ENCODE results near the gene PHOX2A.

The PHOX2A gene

GRCh38 chr11:72245263-72245816 is 1.4 kb upstream of the PHOX2A start:
- H3K4me3 ChIP-seq (ENCODE audit: severe bottlenecking): no peak overlapping the region
- H3K27ac ChIP-seq (ENCODE audit: poor library complexity, severe bottlenecking): no peak overlapping the region
- no peaks in the 10 kb centered on the region for H3K36me3 ChIP-seq (ENCODE audit: low read depth)
- ATAC-seq (ENCODE audit: low read depth) (no peak), DNase-seq (ENCODE audit: low spot score) (no peak)
- H3K4me1 ChIP-seq (ENCODE audit: insufficient read depth, poor library complexity, severe bottlenecking): no peaks in the 10 kb centered on the region
- no peaks in the 10 kb centered on the region for H3K9me3 ChIP-seq (ENCODE audit: severe bottlenecking)
- H3K27me3 ChIP-seq (ENCODE audit: insufficient read depth, poor library complexity, severe bottlenecking): peaks cover 42% of the 10 kb centered on the region
- TF ChIP-seq, protein P1, sequence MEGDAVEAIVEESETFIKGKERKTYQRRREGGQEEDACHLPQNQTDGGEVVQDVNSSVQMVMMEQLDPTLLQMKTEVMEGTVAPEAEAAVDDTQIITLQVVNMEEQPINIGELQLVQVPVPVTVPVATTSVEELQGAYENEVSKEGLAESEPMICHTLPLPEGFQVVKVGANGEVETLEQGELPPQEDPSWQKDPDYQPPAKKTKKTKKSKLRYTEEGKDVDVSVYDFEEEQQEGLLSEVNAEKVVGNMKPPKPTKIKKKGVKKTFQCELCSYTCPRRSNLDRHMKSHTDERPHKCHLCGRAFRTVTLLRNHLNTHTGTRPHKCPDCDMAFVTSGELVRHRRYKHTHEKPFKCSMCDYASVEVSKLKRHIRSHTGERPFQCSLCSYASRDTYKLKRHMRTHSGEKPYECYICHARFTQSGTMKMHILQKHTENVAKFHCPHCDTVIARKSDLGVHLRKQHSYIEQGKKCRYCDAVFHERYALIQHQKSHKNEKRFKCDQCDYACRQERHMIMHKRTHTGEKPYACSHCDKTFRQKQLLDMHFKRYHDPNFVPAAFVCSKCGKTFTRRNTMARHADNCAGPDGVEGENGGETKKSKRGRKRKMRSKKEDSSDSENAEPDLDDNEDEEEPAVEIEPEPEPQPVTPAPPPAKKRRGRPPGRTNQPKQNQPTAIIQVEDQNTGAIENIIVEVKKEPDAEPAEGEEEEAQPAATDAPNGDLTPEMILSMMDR (IDR thresholded peaks at IDR 0.05; ENCODE audit: poor library complexity, severe bottlenecking): no peak

GRCh38 chr11:72244361-72245262 is 636 bp upstream of the PHOX2A start:
- peaks cover 46% of the 10 kb centered on the region for H3K27me3 ChIP-seq (ENCODE audit: insufficient read depth, poor library complexity, severe bottlenecking)
- no peaks in the 10 kb centered on the region for H3K9me3 ChIP-seq (ENCODE audit: severe bottlenecking)
- no peaks in the 10 kb centered on the region for H3K4me1 ChIP-seq (ENCODE audit: insufficient read depth, poor library complexity, severe bottlenecking)
- H3K27ac ChIP-seq (ENCODE audit: poor library complexity, severe bottlenecking): no peak overlapping the region
- H3K4me3 ChIP-seq (ENCODE audit: severe bottlenecking): no peak overlapping the region
- no peaks in the 10 kb centered on the region for H3K36me3 ChIP-seq (ENCODE audit: low read depth)
- no peak for DNase-seq (ENCODE audit: low spot score)
- ATAC-seq (ENCODE audit: low read depth): no peak
- TF ChIP-seq, protein P1 (IDR thresholded peaks at IDR 0.05; ENCODE audit: poor library complexity, severe bottlenecking): no peak

DNA sequence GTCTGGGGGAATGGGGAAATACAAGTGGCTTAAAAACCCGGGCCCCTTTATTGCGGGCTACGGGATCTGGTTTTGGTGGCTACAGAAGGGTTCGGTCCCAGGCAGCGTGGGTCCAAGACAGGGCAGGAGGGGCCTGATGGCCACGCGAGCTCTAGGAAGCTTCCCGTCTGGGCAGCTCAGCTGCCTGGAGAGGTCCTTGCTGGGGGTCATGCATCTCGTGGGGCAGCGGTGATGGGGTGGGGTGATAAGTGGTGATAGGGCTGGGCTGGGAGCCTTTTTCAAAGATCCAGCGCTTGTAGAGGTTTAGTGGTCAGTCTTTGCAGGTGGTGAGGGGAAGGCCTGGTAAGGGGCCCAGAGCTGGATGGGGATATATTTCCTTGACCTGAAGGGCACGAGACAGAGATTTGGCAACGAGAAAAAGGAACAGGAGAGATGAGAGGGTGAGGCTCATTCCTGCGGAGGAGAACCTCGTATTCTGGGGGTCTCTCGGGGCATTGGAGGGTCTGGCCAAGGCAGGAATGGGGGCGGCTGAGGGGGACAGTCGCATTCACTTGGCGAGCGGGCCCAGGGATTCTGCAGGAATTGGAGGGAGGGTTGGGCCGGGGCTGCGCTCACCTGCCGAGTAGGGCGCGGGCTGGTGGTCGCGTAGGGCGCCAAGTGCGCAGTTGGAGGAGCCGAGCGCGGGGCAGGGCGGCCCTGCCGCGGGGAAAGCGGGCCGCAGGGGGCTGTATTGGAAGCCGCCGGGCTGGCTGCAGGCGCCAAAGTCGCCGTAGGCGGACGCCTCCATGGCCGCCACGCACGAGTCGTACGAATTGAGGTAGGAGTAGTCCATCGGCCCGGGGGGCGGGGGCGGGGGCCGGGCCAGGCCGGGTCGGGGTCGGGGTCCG is 560 bp downstream of the PHOX2A start:
- Histone ChIP-seq H3K4me3 (ENCODE audit: severe bottlenecking) (no peak overlapping the region), H3K27me3 (ENCODE audit: insufficient read depth, poor library complexity, severe bottlenecking) (peaks cover 46% of the 10 kb centered on the region), H3K36me3 (ENCODE audit: low read depth) (peaks cover 2% of the 10 kb centered on the region; the same call in 1 of the 2 replicates), H3K27ac (ENCODE audit: poor library complexity, severe bottlenecking) (no peak overlapping the region), H3K9me3 (ENCODE audit: severe bottlenecking) (no peaks in the 10 kb centered on the region), H3K4me1 (ENCODE audit: insufficient read depth, poor library complexity, severe bottlenecking) (no peaks in the 10 kb centered on the region)
- DNase-seq (ENCODE audit: low spot score): no peak
- TF ChIP-seq, protein P1 (IDR thresholded peaks at IDR 0.05; ENCODE audit: poor library complexity, severe bottlenecking): no peak
- no peak for ATAC-seq (ENCODE audit: low read depth)

GRCh38 chr11:72242141-72242540 is 1.8 kb downstream of the PHOX2A start:
- DNase-seq (ENCODE audit: low spot score): no peak
- H3K27ac ChIP-seq (ENCODE audit: poor library complexity, severe bottlenecking): no peak overlapping the region
- H3K9me3 ChIP-seq (ENCODE audit: severe bottlenecking): no peaks in the 10 kb centered on the region
- ATAC-seq (ENCODE audit: low read depth): no peak
- no peaks in the 10 kb centered on the region for H3K4me1 ChIP-seq (ENCODE audit: insufficient read depth, poor library complexity, severe bottlenecking)
- TF ChIP-seq, protein P1 (IDR thresholded peaks at IDR 0.05; ENCODE audit: poor library complexity, severe bottlenecking): no peak
- H3K36me3 ChIP-seq (ENCODE audit: low read depth): peaks cover 14% of the 10 kb centered on the region
- H3K27me3 ChIP-seq (ENCODE audit: insufficient read depth, poor library complexity, severe bottlenecking): peaks cover 46% of the 10 kb centered on the region
- H3K4me3 ChIP-seq (ENCODE audit: severe bottlenecking): no peak overlapping the region

All from RWPE2 (cell line).